GM13977 (cell line): Measurements from ENCODE around the gene CDC16.
A peak's percentile ranks its signal among the peaks of the same experiment; 100 is the strongest.

Experiments used
- DNase-seq: peaks from one replicate; pipeline ENCODE4 v3.0.0; 2012; ENCODE audit warnings: low spot score
- in situ Hi-C: fragments of 300-500 bp; cut with MboI; formaldehyde crosslinking; loops from one replicate; pipeline ENCODE4 v1.12.0; 2022; ENCODE audit warnings: low sequenced_read_pairs, low pct_unique_long_range_greater_than_20kb, mixed read lengths, inconsistent platforms; ENCODE audit not compliant: unreplicated experiment
- TF ChIP-seq, protein P1 (sequence below): IDR thresholded peaks from 2 replicates; pipeline ENCODE4 v1.5.1; 2012; ENCODE audit warnings: mild to moderate bottlenecking, control low read depth; ENCODE audit not compliant: insufficient read depth; ENCODE audit errors: extremely low read depth, missing control alignments

CDC16 gene

GRCh38 chr13:114275304-114275703 lies 40.6 kb downstream of the CDC16 start:
- DNase-seq = no peak
- in situ Hi-C loops = no loop called here
- TF ChIP-seq, protein P1, sequence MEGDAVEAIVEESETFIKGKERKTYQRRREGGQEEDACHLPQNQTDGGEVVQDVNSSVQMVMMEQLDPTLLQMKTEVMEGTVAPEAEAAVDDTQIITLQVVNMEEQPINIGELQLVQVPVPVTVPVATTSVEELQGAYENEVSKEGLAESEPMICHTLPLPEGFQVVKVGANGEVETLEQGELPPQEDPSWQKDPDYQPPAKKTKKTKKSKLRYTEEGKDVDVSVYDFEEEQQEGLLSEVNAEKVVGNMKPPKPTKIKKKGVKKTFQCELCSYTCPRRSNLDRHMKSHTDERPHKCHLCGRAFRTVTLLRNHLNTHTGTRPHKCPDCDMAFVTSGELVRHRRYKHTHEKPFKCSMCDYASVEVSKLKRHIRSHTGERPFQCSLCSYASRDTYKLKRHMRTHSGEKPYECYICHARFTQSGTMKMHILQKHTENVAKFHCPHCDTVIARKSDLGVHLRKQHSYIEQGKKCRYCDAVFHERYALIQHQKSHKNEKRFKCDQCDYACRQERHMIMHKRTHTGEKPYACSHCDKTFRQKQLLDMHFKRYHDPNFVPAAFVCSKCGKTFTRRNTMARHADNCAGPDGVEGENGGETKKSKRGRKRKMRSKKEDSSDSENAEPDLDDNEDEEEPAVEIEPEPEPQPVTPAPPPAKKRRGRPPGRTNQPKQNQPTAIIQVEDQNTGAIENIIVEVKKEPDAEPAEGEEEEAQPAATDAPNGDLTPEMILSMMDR = no peak

GRCh38 chr13:114279146-114279545 lies 44.4 kb downstream of the CDC16 start:
- in situ Hi-C loops = no loop called here
- TF ChIP-seq, protein P1 = no peak
- DNase-seq = no peak

- DNase-seq = no peak
- TF ChIP-seq, protein P1 = no peak
- in situ Hi-C loops = no loop called here
These were observed 45.2 kb downstream of the CDC16 start for GRCh38 chr13:114279758-114280355.

DNA sequence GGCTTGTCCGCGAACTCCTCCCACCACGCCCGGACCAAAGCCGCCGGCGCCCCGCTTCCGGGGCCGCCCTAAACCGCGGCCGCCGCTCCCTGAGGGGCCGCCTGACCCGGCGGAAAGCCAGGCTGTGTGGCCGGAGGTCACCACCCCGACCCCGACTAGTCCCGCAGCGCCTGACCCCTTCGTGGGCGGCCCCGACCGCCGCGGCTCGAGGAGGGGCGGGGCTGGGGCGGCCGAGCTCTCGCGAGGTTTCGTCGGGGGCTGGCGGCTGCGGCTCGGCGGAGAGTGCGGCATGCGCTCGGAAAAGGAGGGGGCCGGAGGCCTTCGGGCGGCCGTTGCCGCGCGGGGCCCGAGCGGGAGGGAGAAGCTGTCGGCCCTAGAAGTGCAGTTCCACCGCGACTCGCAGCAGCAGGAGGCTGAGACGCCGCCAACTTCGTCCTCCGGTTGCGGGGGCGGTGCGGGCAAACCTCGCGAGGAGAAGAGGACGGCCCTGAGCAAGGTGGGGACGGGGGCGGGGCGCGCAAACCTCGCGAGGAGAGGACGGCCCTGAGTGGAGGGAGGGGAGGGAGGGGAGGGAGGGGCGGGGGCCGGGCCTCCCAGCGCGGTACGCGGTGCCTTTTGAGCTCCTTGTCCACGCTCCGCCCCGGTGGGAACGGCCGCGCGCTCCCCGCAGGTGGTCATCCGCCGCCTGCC lies 46.8 kb downstream of the CDC16 start, which contains the start of gene UPF3A:
Gene UPF3A, plus strand, starts transcription at position 251 of the 690 bp plus-strand sequence. Its CDS starts 39 bp downstream, at position 290.
- in situ Hi-C loops = no loop called here
- TF ChIP-seq, protein P1 = no peak

DNA sequence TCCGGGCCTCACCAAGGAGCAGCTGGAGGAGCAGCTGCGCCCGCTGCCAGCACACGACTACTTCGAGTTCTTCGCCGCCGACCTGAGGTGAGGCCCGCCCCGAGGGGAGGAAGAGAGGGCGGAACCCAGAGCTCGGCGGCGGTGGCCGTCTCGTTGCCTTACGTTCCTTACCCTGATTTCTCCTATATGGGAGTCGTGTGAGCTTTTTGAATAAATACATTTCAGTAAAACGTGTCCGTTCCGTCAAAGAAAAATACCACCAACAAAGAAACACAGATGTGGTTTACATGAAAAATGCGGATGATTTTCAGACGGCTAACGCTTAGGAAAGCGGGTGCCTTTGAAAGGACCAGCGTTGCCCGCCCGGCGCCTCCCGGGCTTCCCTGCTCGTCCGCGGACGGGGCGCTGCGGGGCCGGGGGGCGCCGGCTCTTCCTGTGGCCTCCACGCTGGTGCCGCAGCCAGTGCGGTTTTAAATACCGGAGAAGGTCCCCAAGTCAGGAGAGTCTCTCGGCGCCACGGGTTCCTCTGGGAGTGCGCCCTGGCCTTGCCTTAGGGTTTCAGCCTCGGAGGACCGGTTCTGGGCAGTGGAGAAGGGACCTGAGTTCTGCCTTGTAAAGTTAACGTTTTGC lies 47.5 kb downstream of the CDC16 start:
- TF ChIP-seq, protein P1 = no peak
- in situ Hi-C loops = no loop called here
- peak; percentile 79 for DNase-seq

More for the DNA sequence above, 46.8 kb downstream of the CDC16 start, which contains the start of gene UPF3A:
- peak; percentile 92 for DNase-seq

- in situ Hi-C loops = no loop called here
- TF ChIP-seq, protein P1 = no peak
- DNase-seq = no peak
These were observed 48.9 kb downstream of the CDC16 start for GRCh38 chr13:114283576-114283975.
